Fibroblast of the aortic adventitia (primary cell): ENCODE measurements around the gene NKX2-1. TPM values are rescaled to one million over a fixed set of nuclear protein-coding genes. Genes with fewer than 3 reads are reported as not detected.

Source experiments
- DNase-seq: peaks from one replicate; pipeline ENCODE4 v3.0.0-alpha.2; 2010; ENCODE audit warnings: low read depth
- H3K4me3 ChIP-seq: 2 replicates; pipeline ENCODE4 v1.5.1; 2011; ENCODE audit warnings: low read depth, mild to moderate bottlenecking, control low read depth, low read length, moderate library complexity
- total RNA-seq: library from RNA; depleted of rRNA; stranded (reverse); fragments of >200 nt; gene quantifications from 2 replicates; pipeline ENCODE4 v1.2.3, GENCODE V29; 2012; ENCODE audit warnings: low replicate concordance
- TF ChIP-seq, protein P1 (sequence below): IDR thresholded peaks from 2 replicates; pipeline ENCODE4 v1.5.1; 2011; ENCODE audit warnings: mild to moderate bottlenecking, low read length, control low read depth, inconsistent platforms; ENCODE audit not compliant: insufficient read depth

NKX2-1 gene
- total RNA-seq, 1 donor: not detected

DNA sequence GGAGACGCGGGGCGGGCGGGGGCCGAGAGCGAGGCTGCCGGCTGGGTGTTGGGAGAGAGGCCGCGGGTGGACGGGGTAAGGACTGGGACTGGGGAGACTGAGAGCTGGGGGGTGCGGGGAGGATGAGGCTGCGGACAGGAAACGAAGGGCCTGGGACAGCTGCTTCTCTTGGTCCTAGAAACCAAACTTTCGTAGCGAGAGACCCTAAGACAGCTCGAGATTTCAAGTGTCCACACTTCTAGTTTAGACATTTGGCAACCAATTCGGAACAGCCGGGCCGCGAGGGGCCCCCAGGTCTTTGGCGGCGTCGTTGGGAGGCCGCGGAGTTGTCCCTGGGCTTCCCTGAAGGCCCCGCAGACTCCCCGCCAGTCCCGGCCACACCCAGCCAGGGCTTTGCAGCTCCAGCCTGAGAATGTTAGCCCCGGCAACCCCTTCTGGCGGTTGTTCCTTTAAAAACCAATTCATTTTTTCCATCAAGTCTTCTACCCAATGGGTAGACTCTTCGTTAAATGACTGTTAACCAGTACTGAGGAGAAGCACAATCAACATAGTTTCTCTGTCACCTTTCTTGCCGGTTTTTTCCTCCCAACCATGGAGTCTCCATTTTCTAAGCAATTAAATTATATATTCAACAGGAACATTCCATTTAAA, 11.5 kb downstream of the NKX2-1 start:
- H3K4me3 ChIP-seq: no peak overlapping the region
- TF ChIP-seq, protein P1, sequence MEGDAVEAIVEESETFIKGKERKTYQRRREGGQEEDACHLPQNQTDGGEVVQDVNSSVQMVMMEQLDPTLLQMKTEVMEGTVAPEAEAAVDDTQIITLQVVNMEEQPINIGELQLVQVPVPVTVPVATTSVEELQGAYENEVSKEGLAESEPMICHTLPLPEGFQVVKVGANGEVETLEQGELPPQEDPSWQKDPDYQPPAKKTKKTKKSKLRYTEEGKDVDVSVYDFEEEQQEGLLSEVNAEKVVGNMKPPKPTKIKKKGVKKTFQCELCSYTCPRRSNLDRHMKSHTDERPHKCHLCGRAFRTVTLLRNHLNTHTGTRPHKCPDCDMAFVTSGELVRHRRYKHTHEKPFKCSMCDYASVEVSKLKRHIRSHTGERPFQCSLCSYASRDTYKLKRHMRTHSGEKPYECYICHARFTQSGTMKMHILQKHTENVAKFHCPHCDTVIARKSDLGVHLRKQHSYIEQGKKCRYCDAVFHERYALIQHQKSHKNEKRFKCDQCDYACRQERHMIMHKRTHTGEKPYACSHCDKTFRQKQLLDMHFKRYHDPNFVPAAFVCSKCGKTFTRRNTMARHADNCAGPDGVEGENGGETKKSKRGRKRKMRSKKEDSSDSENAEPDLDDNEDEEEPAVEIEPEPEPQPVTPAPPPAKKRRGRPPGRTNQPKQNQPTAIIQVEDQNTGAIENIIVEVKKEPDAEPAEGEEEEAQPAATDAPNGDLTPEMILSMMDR: no peak
- DNase-seq: no peak

DNA sequence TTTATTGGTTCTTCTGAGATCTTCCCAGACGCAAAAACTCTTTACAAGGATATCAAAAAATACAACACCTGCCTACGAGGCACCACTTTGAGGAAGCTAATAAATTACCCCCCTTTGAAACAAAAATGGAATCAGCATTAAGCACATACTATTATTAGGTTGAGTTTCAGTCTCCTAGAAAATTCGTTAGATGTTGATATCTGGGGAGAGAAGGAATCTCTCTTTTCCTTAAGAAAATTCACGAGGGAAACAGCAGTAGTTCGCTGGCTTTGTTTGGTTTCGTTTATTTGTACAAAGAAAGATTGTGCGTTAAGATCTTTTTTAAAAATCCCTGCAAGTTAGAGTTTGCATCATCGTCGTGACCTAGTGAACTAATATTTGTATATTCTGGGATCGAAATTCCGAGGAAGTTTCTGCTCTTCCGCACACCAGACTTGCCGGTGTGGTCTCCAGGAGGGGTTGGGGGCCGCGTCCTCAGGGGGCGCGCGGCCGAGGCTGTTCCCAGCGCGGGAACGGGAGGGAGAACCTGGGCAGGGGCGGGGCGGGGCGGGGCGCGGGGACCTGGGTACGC, 12.1 kb downstream of the NKX2-1 start:
- TF ChIP-seq, protein P1: no peak
- H3K4me3 ChIP-seq: no peak overlapping the region
- DNase-seq: no peak

DNA sequence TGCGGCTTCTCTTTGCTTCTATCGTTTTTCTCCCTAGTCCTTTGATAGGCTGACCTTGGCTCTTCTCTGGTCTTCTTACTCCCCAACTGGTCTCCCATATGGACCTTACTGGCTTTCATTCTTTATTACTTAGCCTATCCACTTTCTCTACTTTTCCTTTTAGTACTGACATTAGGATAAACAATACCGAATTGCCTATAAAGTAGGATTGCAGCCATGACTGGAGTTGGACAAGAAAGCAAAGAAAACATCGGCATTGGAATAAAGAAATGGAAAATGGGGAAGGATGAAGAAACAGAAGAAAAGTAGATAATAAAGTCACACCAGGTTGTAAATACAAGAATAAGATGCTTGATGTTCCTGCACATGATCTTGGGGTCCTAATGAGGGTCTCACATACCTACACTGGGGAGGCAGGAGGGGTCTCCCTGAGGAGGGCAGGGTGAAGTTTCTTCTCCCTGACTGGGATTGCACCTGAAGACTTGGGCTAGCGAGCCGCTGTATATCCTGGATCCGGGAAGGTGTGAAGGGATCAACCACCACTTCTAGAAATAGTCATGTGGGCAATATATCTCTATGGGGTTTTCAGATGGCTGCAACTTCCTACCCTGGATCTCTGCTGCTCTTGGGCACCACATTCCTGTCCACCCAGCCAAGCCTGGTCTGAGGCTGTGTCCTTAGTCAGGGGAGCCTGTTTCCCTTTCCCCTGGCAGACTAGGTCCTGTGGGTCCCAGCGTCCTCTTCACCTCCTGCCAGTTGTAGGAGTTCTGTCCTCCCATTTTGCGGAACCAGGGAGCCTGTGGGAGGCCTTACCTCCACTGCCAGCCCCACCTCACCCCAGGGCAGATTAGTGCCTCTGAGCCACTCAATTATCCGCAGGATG, 13.1 kb downstream of the NKX2-1 start:
- TF ChIP-seq, protein P1: no peak
- H3K4me3 ChIP-seq: no peak overlapping the region
- DNase-seq: no peak

DNA sequence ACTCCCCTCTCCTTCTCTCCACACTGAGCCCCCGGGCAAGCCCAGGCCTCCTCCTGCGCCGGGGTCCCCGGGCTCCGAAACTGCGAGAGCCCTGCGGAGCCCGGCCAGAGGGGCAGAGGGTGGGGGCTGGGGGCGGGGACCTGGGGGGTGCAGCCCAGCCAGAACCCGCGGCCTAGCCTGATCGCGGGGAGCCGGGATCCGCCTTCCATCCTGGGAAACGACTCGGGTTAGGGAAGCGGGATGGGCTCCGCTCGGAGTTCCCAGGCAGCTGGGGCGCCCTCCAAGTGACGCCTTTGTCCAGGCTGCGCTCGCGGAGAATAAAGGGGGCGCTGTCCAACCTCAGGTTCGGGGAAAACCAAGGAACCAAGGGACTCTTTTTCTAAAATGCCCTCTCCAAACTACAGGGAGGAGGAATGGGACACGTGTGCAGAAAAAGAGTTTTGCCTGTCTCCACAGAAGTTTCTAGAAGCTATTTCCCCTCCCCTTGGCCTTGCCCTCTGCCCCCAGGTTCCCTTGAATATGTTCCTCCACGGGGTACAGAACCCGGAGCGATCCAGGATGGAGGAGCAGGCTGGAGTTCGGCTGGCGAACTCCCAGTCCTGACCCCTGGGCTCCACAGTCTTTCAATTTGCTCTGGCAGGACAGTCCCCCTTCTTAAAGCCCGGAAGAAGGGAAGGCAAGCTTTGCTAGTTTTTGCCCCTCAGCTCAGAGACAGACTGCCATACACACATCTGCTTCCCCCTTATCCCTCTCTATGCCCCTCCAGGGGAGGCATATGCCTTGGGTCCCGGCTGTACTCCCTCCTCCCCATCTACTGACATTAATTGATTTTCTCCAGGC, 13.9 kb downstream of the NKX2-1 start:
- DNase-seq: no peak
- TF ChIP-seq, protein P1: no peak
- H3K4me3 ChIP-seq: no peak overlapping the region

DNA sequence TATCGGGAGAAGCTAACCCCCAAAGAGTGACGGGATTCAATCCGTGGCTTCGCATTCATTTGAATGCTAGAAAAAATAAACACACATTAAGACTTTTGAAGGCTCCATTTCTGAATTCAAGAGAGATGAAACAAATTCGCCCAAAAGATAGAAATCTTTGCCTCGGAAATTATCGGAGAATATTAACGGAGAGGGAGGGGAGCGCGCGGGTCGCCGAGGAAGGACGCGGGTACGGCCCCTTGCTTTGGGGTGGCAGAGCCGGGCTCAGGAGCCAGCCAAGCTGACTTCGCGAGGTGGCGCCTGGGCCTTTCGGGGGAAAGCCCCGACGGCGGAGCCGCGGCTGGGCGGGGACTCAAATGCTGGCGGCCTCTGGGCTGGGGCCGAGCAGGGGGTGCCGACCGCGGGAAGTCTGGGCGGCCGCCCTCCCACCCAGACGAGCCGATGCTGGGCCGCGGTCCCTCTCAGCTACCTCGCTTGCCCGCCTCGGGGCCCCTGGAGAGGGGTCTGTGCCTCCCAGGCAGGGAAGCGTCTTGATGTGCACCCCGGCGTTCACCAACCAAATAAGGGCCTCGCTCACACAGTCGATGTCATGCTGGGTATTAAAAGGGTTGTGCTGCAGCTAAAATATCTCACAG, 14.7 kb downstream of the NKX2-1 start:
- TF ChIP-seq, protein P1: no peak
- no peak for DNase-seq
- H3K4me3 ChIP-seq: no peak overlapping the region

DNA sequence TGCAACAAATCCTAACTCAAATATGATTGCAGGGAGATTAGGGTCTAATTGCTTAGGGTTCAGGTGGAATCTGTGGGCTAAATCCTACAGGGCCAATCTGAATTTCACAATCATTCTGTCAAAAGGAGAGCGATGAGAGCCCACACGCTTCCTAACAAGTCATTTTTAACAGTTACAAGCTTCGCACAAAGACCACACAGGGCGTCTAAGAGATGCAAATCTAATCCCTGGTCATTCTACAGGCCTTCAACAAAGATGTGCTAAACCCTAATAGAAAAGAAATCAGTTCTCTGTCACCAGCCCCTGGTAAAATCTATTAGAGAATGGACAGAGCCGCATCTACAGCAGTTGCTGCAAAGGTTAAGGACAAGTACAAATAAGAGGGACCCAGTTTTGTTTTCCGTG, 15.3 kb downstream of the NKX2-1 start:
- TF ChIP-seq, protein P1: no peak
- H3K4me3 ChIP-seq: no peak overlapping the region
- DNase-seq: no peak
